Epithelial cell of umbilical artery (primary cell): ENCODE data around the gene NOL11. TPM values are rescaled to one million over a fixed set of nuclear protein-coding genes. Genes with fewer than 3 reads are reported as not detected.

Source experiments
- total RNA-seq: library from RNA; depleted of rRNA; stranded (reverse); fragments of >200 nt; gene quantifications from 2 replicates; pipeline ENCODE4 v1.2.3, GENCODE V29; 2014

Gene NOL11
- 44.5 and 47.9 TPM in 2 replicates for total RNA-seq

GRCh38 chr17:67717624-67718324, at the start of gene NOL11:
TSS of gene NOL11 (plus strand) at chr17:67717936. CDS start at chr17:67717948, 12 bp downstream.

Other genes starting within 250 kb of the NOL11 start
- 23.7 and 28.6 TPM in 2 replicates for gene BPTF, start 107.6 kb downstream of the NOL11 start, total RNA-seq